Measurements from ENCODE around the gene DSCAML1.

DNA sequence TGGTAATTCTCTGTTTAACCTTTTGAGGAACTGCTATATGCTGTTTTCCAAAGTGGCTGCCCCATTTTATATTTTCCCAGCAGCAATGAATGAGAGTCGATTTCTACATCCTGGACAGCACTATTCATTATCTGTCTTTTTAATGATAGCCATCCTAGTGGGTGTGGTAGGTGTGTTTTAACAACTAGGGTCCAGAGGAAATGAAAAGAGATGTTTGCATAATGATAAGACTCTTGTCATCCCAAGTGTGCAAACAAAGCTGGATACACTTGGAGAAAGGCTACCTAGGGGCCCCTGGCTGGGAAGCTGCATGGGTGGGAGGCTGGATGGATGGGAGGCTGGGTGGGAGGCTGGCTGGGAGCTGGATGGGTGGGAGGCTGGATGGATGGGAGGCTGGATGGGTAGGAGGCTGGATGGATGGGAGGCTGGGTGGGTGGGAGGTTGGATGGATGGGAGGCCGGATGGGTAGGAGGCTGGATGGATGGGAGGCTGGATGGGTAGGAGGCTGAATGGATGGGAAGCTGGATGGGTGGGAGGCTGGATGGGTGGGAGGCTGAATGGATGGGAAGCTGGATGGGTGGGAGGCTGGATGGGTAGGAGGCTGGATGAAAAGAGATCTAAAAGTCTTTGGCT is 158.0 kb downstream of the DSCAML1 start:
- TF ChIP-seq, protein P1, sequence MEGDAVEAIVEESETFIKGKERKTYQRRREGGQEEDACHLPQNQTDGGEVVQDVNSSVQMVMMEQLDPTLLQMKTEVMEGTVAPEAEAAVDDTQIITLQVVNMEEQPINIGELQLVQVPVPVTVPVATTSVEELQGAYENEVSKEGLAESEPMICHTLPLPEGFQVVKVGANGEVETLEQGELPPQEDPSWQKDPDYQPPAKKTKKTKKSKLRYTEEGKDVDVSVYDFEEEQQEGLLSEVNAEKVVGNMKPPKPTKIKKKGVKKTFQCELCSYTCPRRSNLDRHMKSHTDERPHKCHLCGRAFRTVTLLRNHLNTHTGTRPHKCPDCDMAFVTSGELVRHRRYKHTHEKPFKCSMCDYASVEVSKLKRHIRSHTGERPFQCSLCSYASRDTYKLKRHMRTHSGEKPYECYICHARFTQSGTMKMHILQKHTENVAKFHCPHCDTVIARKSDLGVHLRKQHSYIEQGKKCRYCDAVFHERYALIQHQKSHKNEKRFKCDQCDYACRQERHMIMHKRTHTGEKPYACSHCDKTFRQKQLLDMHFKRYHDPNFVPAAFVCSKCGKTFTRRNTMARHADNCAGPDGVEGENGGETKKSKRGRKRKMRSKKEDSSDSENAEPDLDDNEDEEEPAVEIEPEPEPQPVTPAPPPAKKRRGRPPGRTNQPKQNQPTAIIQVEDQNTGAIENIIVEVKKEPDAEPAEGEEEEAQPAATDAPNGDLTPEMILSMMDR (IDR thresholded peaks at IDR 0.05), result no peak
- TF ChIP-seq POLR2A (IDR thresholded peaks at IDR 0.05), result no peak

Data from testis (tissue), 2 donors.